ENCODE data around the gene GOLGA6L9.
"Not testable (repeated sequence)": the region's sequence is repeated elsewhere in the genome, so short reads cannot be mapped to it uniquely, and the experiment has no call there.

The GOLGA6L9 gene, protein sequence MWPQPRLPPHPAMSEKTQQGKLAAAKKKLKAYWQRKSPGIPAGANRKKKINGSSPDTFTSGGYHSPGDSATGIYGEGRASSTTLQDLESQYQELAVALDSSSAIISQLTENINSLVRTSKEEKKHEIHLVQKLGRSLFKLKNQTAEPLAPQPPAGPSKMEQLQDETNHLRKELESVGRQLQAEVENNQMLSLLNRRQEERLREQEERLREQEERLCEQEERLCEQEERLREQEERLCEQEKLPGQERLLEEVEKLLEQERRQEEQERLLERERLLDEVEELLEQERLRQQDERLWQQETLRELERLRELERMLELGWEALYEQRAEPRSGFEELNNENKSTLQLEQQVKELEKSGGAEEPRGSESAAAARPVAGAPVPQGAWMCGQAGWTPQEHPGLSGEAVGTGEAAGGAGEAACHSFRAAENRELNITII

DNA sequence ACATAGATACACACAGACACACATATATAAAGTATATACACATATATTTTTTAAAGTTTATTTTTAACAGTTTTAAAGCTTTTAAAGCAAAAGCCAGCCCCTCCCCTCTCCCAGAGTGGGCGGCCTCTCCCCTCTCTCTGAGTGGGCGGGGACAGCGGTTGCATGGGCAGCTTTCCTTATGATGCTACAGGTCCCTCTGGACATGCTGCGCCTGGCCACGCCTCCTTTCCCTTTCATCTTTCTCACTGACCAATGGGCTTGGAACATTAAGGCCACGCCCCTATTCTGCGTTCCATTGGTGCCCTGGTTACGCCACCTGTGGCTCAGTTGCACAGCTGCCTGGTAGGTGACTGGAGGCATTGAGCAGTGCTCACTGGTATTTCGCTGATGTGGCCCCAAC is at the start of gene GOLGA6L9:
TSS of gene GOLGA6L9 (plus strand) at position 124 of the 400 bp plus-strand sequence. CDS start at position 388, 264 bp downstream.
- TF ChIP-seq, protein P1, sequence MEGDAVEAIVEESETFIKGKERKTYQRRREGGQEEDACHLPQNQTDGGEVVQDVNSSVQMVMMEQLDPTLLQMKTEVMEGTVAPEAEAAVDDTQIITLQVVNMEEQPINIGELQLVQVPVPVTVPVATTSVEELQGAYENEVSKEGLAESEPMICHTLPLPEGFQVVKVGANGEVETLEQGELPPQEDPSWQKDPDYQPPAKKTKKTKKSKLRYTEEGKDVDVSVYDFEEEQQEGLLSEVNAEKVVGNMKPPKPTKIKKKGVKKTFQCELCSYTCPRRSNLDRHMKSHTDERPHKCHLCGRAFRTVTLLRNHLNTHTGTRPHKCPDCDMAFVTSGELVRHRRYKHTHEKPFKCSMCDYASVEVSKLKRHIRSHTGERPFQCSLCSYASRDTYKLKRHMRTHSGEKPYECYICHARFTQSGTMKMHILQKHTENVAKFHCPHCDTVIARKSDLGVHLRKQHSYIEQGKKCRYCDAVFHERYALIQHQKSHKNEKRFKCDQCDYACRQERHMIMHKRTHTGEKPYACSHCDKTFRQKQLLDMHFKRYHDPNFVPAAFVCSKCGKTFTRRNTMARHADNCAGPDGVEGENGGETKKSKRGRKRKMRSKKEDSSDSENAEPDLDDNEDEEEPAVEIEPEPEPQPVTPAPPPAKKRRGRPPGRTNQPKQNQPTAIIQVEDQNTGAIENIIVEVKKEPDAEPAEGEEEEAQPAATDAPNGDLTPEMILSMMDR (IDR thresholded peaks at IDR 0.05): not testable (repeated sequence)

DNA sequence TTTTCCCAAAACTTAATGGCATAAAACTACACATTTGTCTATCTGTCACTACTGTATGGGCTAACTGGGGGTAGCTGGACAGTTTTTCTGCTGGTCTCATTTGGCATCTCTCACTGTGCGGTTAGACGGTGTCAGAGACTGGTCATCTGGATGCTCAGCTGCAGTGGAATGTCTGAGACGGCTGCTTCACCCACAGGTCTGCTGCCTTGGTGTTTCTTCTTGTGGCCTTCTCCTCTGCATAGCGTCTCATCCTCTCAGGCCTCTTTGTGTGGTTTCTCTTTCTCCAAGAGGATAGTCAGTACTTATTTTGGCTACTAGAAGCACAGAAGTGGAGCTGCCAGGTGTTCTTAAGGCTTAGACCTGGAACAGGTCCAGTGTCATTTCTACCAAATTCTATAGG is 35.9 kb upstream of the GOLGA6L9 start:
- TF ChIP-seq, protein P1 (IDR thresholded peaks at IDR 0.05): no peak

DNA sequence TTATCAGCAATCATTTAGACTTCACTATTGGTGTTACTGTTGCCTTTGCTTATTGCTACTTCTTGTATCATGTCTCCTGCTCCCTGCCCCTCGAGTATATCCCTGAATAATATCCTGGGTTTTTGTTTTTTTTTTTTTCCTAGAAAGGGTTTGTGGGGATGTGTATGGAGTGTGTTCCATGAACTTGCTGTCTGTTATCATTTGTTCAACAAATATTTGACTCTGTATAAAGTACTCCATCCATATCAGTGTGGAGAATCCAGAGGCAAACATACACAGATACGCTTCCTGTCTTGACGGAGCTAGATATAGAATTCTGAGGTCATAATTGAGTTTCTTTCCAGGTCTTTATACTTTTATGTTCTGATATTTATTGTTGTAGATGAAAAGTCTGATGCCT is 31.8 kb upstream of the GOLGA6L9 start:
- TF ChIP-seq, protein P1 (IDR thresholded peaks at IDR 0.05): no peak

DNA sequence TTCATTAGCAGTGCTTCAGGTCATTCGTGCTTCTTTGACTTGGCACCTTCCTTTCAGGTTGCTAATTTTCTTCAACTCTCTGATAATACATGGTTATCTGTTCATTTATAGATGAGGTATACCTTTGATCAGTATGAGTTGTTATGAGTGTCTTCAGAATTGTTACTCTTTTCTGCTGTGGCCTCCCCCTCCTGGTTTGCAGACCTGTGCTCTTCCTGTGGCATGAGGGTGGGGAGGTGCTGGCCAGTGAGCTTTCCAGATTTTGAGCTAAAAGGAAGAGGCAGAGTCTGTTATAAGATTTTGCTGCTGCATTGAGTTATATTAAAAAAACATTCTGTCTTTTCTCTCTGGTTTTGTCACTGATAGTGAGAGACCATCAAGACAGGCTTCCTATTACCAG is 30.8 kb upstream of the GOLGA6L9 start:
- TF ChIP-seq, protein P1 (IDR thresholded peaks at IDR 0.05): no peak

Measured in LNCAP (cell line).